Mesendoderm (in vitro differentiated cells): ENCODE results near the gene NTNG2.
A peak's percentile ranks its signal among the peaks of the same experiment; 100 is the strongest.

Experiments used
- DNase-seq: peaks from one replicate; pipeline ENCODE4 v3.0.0; 2013
- H2AK5ac ChIP-seq: 2 replicates; pipeline ENCODE4 v1.6.1; 2013; ENCODE audit warnings: low read length, inconsistent platforms
- H2BK120ac ChIP-seq: 2 replicates; pipeline ENCODE4 v1.6.1; 2013; ENCODE audit warnings: low read depth, mild to moderate bottlenecking, low read length, moderate library complexity, mixed read lengths
- H2BK15ac ChIP-seq: replicated peaks from 2 replicates; pipeline ENCODE4 v1.6.1; 2013; ENCODE audit warnings: low read depth, mild to moderate bottlenecking, moderate library complexity
- H2BK5ac ChIP-seq: 2 replicates; pipeline ENCODE4 v1.6.1; 2013; ENCODE audit warnings: low read length, inconsistent platforms
- H3K18ac ChIP-seq: 2 replicates; pipeline ENCODE4 v1.6.1; 2013; ENCODE audit warnings: mild to moderate bottlenecking, low read length, mixed read lengths
- H3K23ac ChIP-seq: one replicate; pipeline ENCODE4 v1.6.1; 2013; ENCODE audit warnings: low read length
- H3K27ac ChIP-seq: 2 replicates; pipeline ENCODE4 v1.5.1; 2013; ENCODE audit warnings: low read depth, mild to moderate bottlenecking, inconsistent platforms, low read length, moderate library complexity
- H3K27me3 ChIP-seq: 2 replicates; pipeline ENCODE4 v1.6.1; 2013; ENCODE audit warnings: low read length, control low read depth, mild to moderate bottlenecking, inconsistent platforms; ENCODE audit not compliant: insufficient read depth, poor library complexity
- H3K36me3 ChIP-seq: 2 replicates; pipeline ENCODE4 v1.6.1; 2013; ENCODE audit warnings: low read length, inconsistent platforms; ENCODE audit not compliant: control insufficient read depth, insufficient read depth
- H3K4ac ChIP-seq: one replicate; pipeline ENCODE4 v1.6.1; 2013; ENCODE audit warnings: low read depth, mild to moderate bottlenecking, low read length, moderate library complexity
- H3K4me1 ChIP-seq: 2 replicates; pipeline ENCODE4 v1.6.1; 2013; ENCODE audit warnings: low read depth, low read length, inconsistent platforms; ENCODE audit not compliant: control insufficient read depth
- H3K4me2 ChIP-seq: 2 replicates; pipeline ENCODE4 v1.6.1; 2013; ENCODE audit warnings: low read length
- H3K4me3 ChIP-seq: 2 replicates; pipeline ENCODE4 v1.5.1; 2013; ENCODE audit warnings: mild to moderate bottlenecking, low read length
- H3K56ac ChIP-seq: one replicate; pipeline ENCODE4 v1.6.1; 2013; ENCODE audit warnings: low read length
- H3K79me1 ChIP-seq: 2 replicates; pipeline ENCODE4 v1.6.1; 2013; ENCODE audit warnings: low read length, inconsistent platforms
- H3K79me2 ChIP-seq: 2 replicates; pipeline ENCODE4 v1.6.1; 2013; ENCODE audit warnings: mild to moderate bottlenecking, low read length; ENCODE audit not compliant: control insufficient read depth, insufficient read depth
- H3K9ac ChIP-seq: 2 replicates; pipeline ENCODE4 v1.6.1; 2013; ENCODE audit warnings: low read length, inconsistent platforms
- H4K5ac ChIP-seq: one replicate; pipeline ENCODE4 v1.6.1; 2013; ENCODE audit warnings: low read length
- H4K8ac ChIP-seq: one replicate; pipeline ENCODE4 v1.6.1; 2013; ENCODE audit warnings: low read depth, mild to moderate bottlenecking, control low read depth, low read length, moderate library complexity
- WGBS: extraction: QIAGEN DNeasy Blood & Tissue Kit; methylation state at CpG from one replicate; pipeline ENCODE4 v1.1.7; 2013; ENCODE audit warnings: low lambda C conversion rate, missing lambda C conversion rate; ENCODE audit not compliant: insufficient coverage; ENCODE audit errors: extremely low coverage; 5-methylcytosine and 5-hydroxymethylcytosine counted together

The NTNG2 gene

GRCh38 chr9:132168851-132169250, 7.0 kb downstream of the NTNG2 start:
- Histone ChIP-seq H3K27ac (no peak overlapping the region), H3K4me2 (no peak overlapping the region), H2BK120ac (no peak overlapping the region), H3K4me3 (no peak overlapping the region), H3K36me3 (no peaks in the 10 kb centered on the region), H3K27me3 (peaks cover 25% of the 10 kb centered on the region), H3K18ac (no peak overlapping the region), H3K79me2 (no peaks in the 10 kb centered on the region), H3K23ac (no peak overlapping the region), H3K9ac (no peak overlapping the region), H2AK5ac (no peak overlapping the region), H3K56ac (no peak overlapping the region), H3K4ac (no peak overlapping the region), H2BK5ac (no peak overlapping the region), H2BK15ac (no peak overlapping the region), H4K5ac (no peak overlapping the region), H3K79me1 (no peaks in the 10 kb centered on the region), H3K4me1 (no peaks in the 10 kb centered on the region), H4K8ac (no peak overlapping the region)
- WGBS, result no CpG with 5 or more reads among the region's 7 CpGs
- DNase-seq, result no peak

DNA sequence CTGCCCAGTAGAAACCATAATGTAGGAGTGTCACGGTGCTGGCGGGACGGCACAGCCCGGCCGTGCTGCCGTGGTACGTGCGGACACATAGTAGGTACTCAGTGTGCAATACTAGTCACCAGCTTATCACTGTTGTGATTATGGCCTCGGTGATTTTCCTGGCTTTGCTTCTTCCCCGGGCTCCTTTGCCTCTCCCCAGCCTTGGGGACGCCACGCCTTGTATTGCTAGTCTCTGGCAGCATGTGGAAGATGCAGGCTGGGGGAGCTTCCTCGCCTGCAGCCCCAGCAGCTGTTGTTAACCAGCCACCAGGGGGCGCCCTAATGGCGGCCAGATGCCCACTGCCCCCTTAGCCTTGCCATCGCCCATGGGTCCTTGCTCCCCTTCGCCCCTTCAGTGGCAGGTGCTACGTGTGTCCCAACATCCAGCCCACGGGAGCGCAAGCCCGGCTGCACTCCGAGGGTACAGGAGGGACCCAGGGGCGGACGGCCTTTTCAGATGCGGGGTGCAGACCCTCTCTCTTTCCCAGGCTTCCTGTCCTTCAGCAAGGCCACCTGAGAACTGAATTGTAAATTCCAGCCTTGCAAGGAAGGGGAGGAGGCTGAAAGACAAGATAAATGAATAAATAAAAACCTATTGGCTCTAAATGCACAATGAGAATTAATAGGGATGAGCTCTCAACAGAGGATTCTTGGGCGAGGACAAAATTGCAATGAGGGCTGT, 8.0 kb downstream of the NTNG2 start:
- peak; percentile 75 for DNase-seq
- Histone ChIP-seq H2BK5ac (no peak overlapping the region), H3K4me3 (no peak overlapping the region), H3K56ac (no peak overlapping the region), H3K36me3 (no peaks in the 10 kb centered on the region), H2BK120ac (no peak overlapping the region), H3K9ac (no peak overlapping the region), H3K23ac (no peak overlapping the region), H2BK15ac (no peak overlapping the region), H4K8ac (no peak overlapping the region), H4K5ac (no peak overlapping the region), H3K4ac (no peak overlapping the region), H3K27ac (no peak overlapping the region), H2AK5ac (no peak overlapping the region), H3K4me1 (no peaks in the 10 kb centered on the region), H3K4me2 (no peak overlapping the region), H3K79me2 (no peaks in the 10 kb centered on the region), H3K79me1 (no peaks in the 10 kb centered on the region), H3K27me3 (peaks cover 15% of the 10 kb centered on the region), H3K18ac (no peak overlapping the region)
- no CpG with 5 or more reads among the region's 26 CpGs for WGBS

- Histone ChIP-seq H3K79me1 (no peaks in the 10 kb centered on the region), H3K18ac (no peak overlapping the region), H3K4me3 (no peak overlapping the region), H3K23ac (no peak overlapping the region), H2BK15ac (no peak overlapping the region), H3K9ac (no peak overlapping the region), H3K4ac (no peak overlapping the region), H3K27ac (no peak overlapping the region), H2BK120ac (no peak overlapping the region), H3K27me3 (no peaks in the 10 kb centered on the region), H3K36me3 (no peaks in the 10 kb centered on the region), H3K4me1 (no peaks in the 10 kb centered on the region), H2BK5ac (no peak overlapping the region), H3K4me2 (no peak overlapping the region), H3K79me2 (no peaks in the 10 kb centered on the region), H3K56ac (no peak overlapping the region), H2AK5ac (no peak overlapping the region), H4K8ac (no peak overlapping the region), H4K5ac (no peak overlapping the region)
- WGBS, result no CpG with 5 or more reads among the region's 7 CpGs
- no peak for DNase-seq
Measured at GRCh38 chr9:132171702-132172101, 9.8 kb downstream of the NTNG2 start.

DNA sequence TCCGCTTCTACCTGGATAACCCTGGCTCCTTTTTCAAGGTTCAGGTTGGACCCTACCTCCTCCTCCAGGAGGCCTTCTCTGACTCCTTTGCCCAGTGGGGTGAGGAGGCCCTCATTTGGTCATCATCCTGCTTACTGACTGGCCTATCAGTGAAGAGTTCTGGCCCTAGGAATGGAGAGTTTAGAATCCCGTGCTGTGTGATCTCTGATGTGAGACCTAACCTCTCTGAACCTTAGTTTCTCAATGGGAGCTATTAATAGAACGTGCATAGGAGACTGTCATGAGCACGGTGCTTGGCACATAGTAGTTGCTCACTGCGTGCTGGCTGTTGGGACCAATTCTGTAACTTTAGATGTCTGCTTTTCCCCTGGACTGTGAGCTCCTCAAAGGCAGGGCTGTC, 10.3 kb downstream of the NTNG2 start:
- Histone ChIP-seq H3K4me1 (no peaks in the 10 kb centered on the region), H2BK120ac (no peak overlapping the region), H2AK5ac (no peak overlapping the region), H3K23ac (no peak overlapping the region), H3K4me3 (no peak overlapping the region), H3K27ac (no peak overlapping the region), H4K5ac (no peak overlapping the region), H3K36me3 (no peaks in the 10 kb centered on the region), H3K56ac (no peak overlapping the region), H3K4me2 (no peak overlapping the region), H3K79me1 (no peaks in the 10 kb centered on the region), H2BK5ac (no peak overlapping the region), H3K79me2 (no peaks in the 10 kb centered on the region), H3K9ac (no peak overlapping the region), H4K8ac (no peak overlapping the region), H3K4ac (no peak overlapping the region), H3K18ac (no peak overlapping the region), H2BK15ac (no peak overlapping the region), H3K27me3 (no peaks in the 10 kb centered on the region)
- no CpG with 5 or more reads among the region's 5 CpGs for WGBS
- DNase-seq, result no peak

DNA sequence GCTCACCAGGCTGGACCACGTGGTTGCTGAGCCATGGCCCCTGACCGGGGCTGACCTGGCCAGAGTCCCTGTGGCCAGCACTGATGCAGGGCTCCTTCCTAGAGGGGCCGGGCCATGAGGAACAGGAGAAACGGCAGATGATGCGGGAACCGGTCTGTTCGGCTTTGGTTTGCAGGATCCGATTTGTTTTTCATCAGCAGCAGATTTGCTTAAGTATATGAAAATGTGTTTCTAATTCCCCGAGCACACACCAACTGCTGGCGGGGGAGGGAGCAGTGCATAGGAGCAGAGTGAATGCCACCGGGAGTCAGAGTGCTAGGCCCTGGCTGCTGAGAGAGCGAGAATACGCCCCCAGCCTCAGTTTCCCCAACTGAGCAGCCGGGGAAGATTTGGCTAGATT, 13.6 kb downstream of the NTNG2 start:
- Histone ChIP-seq H4K5ac (no peak overlapping the region), H3K27me3 (no peaks in the 10 kb centered on the region), H3K9ac (no peak overlapping the region), H2AK5ac (no peak overlapping the region), H3K23ac (no peak overlapping the region), H3K4ac (no peak overlapping the region), H3K4me1 (no peaks in the 10 kb centered on the region), H2BK120ac (no peak overlapping the region), H3K36me3 (no peaks in the 10 kb centered on the region), H4K8ac (no peak overlapping the region), H3K56ac (no peak overlapping the region), H3K4me3 (no peak overlapping the region), H3K27ac (no peak overlapping the region), H2BK15ac (no peak overlapping the region), H3K79me1 (no peaks in the 10 kb centered on the region), H3K79me2 (no peaks in the 10 kb centered on the region), H3K4me2 (no peak overlapping the region), H3K18ac (no peak overlapping the region), H2BK5ac (no peak overlapping the region)
- WGBS, result no CpG with 5 or more reads among the region's 14 CpGs
- no peak for DNase-seq

GRCh38 chr9:132176338-132176737, 14.5 kb downstream of the NTNG2 start:
- H2AK5ac ChIP-seq, result no peak overlapping the region
- H3K18ac ChIP-seq, result no peak overlapping the region
- H4K5ac ChIP-seq, result no peak overlapping the region
- no peak overlapping the region for H3K27ac ChIP-seq
- no peak overlapping the region for H3K4me3 ChIP-seq
- no peaks in the 10 kb centered on the region for H3K4me1 ChIP-seq
- H2BK15ac ChIP-seq, result no peak overlapping the region
- no peaks in the 10 kb centered on the region for H3K79me2 ChIP-seq
- no peaks in the 10 kb centered on the region for H3K27me3 ChIP-seq
- DNase-seq, result no peak
- H3K56ac ChIP-seq, result no peak overlapping the region
- H4K8ac ChIP-seq, result no peak overlapping the region
- no peak overlapping the region for H3K9ac ChIP-seq
- H3K23ac ChIP-seq, result no peak overlapping the region
- H3K4me2 ChIP-seq, result no peak overlapping the region
- H3K36me3 ChIP-seq, result no peaks in the 10 kb centered on the region
- no CpG with 5 or more reads among the region's 5 CpGs for WGBS
- H2BK120ac ChIP-seq, result no peak overlapping the region
- no peaks in the 10 kb centered on the region for H3K79me1 ChIP-seq
- no peak overlapping the region for H2BK5ac ChIP-seq
- no peak overlapping the region for H3K4ac ChIP-seq
